Gastrocnemius medialis (tissue), 4 donors: ENCODE data around the gene NCBP2. TPM values are rescaled to one million over a fixed set of nuclear protein-coding genes. Genes with fewer than 3 reads are reported as not detected.

Experiments
- ATAC-seq, 2 donors: fragments of 150-250 bp; one replicate each; pipeline ENCODE4 v1.9.1; 2016
- DNase-seq, 2 donors: peaks; one replicate each; pipeline ENCODE4 v3.0.0-alpha.2; 2019
- H3K27ac ChIP-seq, 4 donors: fragments of 200-600 bp; sonication (generic); 1 replicate in 1 of 4; 2 replicates in 3 of 4; pipeline ENCODE4 v1.5.1; 2016 to 2018; ENCODE audit warnings: mild to moderate bottlenecking in 2 of 4, moderate library complexity in 1 of 4
- H3K27me3 ChIP-seq, 3 donors: fragments of 200-600 bp; sonication (generic) in 2 of 3; 1 replicate in 1 of 3; 2 replicates in 2 of 3; pipeline versions ENCODE4 v1.5.1 to v1.6.0; 2016 to 2019; ENCODE audit warnings: mild to moderate bottlenecking in 1 of 3, moderate library complexity in 1 of 3
- H3K36me3 ChIP-seq, 2 donors: fragments of 200-600 bp; sonication (generic) in 1 of 2; one replicate each; pipeline ENCODE4 v1.5.1; 2017 to 2018
- H3K4me1 ChIP-seq, 2 donors: fragments of 200-600 bp; sonication (generic) in 1 of 2; one replicate each; pipeline ENCODE4 v1.5.1; 2016 to 2017; ENCODE audit warnings: mild to moderate bottlenecking in 2 of 2
- H3K4me3 ChIP-seq, 4 donors: fragments of 200-600 bp; sonication (generic) in 3 of 4; 1 replicate in 1 of 4; 2 replicates in 3 of 4; pipeline ENCODE4 v1.5.1; 2016 to 2019; ENCODE audit warnings: mild to moderate bottlenecking in 2 of 4
- H3K9me3 ChIP-seq, 3 donors: fragments of 200-600 bp; sonication (generic) in 2 of 3; 1 replicate in 1 of 3; 2 replicates in 2 of 3; pipeline ENCODE4 v1.5.1; 2016 to 2019
- POLR2A ChIP-seq, 2 donors: fragments of 450-650 bp; IDR thresholded peaks; one replicate each; pipeline ENCODE4 v1.6.1; 2017; ENCODE audit warnings: antibody characterized with exemption in 2 of 2, mild to moderate bottlenecking in 2 of 2, moderate library complexity in 2 of 2
- in situ Hi-C, 4 donors: fragments of 200-750 bp; cut with MboI; loops; one replicate each; pipeline versions ENCODE4 v1.15.0 to v1.8.0; 2017; ENCODE audit warnings: low sequenced_read_pairs in 4 of 4
- intact Hi-C: fragments of 100-400 bp; cut with DNase I; formaldehyde crosslinking; loops from one replicate; pipeline ENCODE4 v1.15.1; 2023; ENCODE audit warnings: low total_unique reads
- total RNA-seq, 4 donors: library from RNA; depleted of rRNA; stranded (reverse); fragments of >200 nt; gene quantifications; one replicate each; pipeline versions ENCODE4 v1.1.0 to v1.2.3, GENCODE V29; 2016
- TF ChIP-seq, protein P1 (sequence below), 5 experiments: fragments of 450-650 bp in 3 of 5; fragments of 200-600 bp in 2 of 5; sonication (generic) in 2 of 5; IDR thresholded peaks in 4 of 5; conservative IDR thresholded peaks in 1 of 5; 1 replicate in 4 of 5; 2 replicates in 1 of 5; pipeline ENCODE4 v1.5.1; 2016 to 2019; ENCODE audit warnings: antibody characterized with exemption in 5 of 5, mild to moderate bottlenecking in 3 of 5, moderate library complexity in 3 of 5

NCBP2 gene
- total RNA-seq, 4 donors from 2014 or later: 23.4 to 29.9 (median 27.5) TPM

DNA sequence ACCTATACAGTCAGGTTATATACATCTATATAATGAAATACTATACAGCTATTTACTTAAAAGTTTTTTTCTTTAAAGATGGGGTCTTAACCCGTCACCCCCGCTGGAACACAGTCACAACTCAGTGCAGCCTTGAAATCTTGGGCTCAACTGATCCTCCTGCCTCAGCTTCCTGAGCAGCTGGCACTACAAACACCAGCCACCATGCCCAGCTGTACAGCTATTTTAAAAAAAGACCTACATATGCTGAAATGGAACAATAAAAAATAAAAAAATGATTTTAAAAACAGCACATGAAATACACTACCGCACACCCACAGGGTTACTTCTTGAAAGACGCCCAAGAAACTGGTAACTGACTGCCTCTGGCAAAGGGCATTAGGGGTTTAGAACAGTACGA is 3.8 kb downstream of the NCBP2 start:
- H3K4me1 ChIP-seq: peaks cover 19 to 23% of the 10 kb centered on the region in 2 donors
- H3K36me3 ChIP-seq: peaks cover 0 to 58% of the 10 kb centered on the region in 2 donors
- H3K4me3 ChIP-seq: no peak overlapping the region
- intact Hi-C loops (no loop called here), in situ Hi-C loops (loop anchor here in 1 of 4 donors (25.0 kb wide), 1 partner anchor 376 kb away; the partner anchor contains the start of genes FBXO45 and WDR53)
- no peaks in the 10 kb centered on the region for H3K9me3 ChIP-seq
- no peak for TF ChIP-seq POLR2A (IDR thresholded peaks at IDR 0.05)
- TF ChIP-seq, protein P1, sequence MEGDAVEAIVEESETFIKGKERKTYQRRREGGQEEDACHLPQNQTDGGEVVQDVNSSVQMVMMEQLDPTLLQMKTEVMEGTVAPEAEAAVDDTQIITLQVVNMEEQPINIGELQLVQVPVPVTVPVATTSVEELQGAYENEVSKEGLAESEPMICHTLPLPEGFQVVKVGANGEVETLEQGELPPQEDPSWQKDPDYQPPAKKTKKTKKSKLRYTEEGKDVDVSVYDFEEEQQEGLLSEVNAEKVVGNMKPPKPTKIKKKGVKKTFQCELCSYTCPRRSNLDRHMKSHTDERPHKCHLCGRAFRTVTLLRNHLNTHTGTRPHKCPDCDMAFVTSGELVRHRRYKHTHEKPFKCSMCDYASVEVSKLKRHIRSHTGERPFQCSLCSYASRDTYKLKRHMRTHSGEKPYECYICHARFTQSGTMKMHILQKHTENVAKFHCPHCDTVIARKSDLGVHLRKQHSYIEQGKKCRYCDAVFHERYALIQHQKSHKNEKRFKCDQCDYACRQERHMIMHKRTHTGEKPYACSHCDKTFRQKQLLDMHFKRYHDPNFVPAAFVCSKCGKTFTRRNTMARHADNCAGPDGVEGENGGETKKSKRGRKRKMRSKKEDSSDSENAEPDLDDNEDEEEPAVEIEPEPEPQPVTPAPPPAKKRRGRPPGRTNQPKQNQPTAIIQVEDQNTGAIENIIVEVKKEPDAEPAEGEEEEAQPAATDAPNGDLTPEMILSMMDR (IDR thresholded peaks at IDR 0.05 in 4 of 5, conservative IDR thresholded peaks at IDR 0.05 in 1 of 5): no peak
- ATAC-seq: no peak
- DNase-seq: no peak
- peak overlapping the region in 1 of 4 donors; percentile 41 for H3K27ac ChIP-seq
- no peaks in the 10 kb centered on the region for H3K27me3 ChIP-seq

DNA sequence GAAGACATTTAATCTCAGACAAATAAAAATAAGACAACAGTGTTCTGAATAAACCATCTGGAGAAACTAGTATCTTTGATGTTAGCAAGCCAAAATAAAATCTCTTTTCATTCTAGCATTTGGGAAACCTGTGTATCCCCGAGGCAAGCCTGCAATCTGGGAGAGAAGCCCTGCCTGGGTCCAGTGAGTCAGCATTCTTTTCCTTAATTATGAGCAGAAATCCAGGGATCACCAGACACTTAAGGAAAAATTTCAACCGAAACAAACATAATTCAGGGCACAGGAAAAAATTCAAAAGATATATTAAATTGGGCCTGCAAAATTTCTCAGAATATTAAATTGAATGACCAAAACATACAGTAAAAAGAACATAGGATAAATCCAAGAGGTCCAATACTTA is 4.2 kb downstream of the NCBP2 start:
- Histone ChIP-seq H3K36me3 (peaks cover 0 to 62% of the 10 kb centered on the region in 2 donors), H3K9me3 (no peaks in the 10 kb centered on the region), H3K4me1 (peaks cover 15 to 19% of the 10 kb centered on the region in 2 donors), H3K4me3 (no peak overlapping the region), H3K27me3 (no peaks in the 10 kb centered on the region), H3K27ac (peak overlapping the region in 1 of 4 donors; percentile 41)
- no peak for ATAC-seq
- in situ Hi-C loops (loop anchor here in 1 of 4 donors (25.0 kb wide), 1 partner anchor 376 kb away; the partner anchor contains the start of genes FBXO45 and WDR53), intact Hi-C loops (no loop called here)
- TF ChIP-seq POLR2A (IDR thresholded peaks at IDR 0.05): no peak
- TF ChIP-seq, protein P1 (IDR thresholded peaks at IDR 0.05 in 4 of 5, conservative IDR thresholded peaks at IDR 0.05 in 1 of 5): no peak
- no peak for DNase-seq

GRCh38 chr3:196936288-196936687 is 6.0 kb downstream of the NCBP2 start:
- H3K4me3 ChIP-seq: no peak overlapping the region
- H3K9me3 ChIP-seq: no peaks in the 10 kb centered on the region
- DNase-seq: no peak
- intact Hi-C loops: no loop called here
- H3K27ac ChIP-seq: no peak overlapping the region
- in situ Hi-C loops: loop anchor here in 1 of 4 donors (25.0 kb wide), 1 partner anchor 374 kb away; the partner anchor contains the start of genes FBXO45 and WDR53
- no peak for ATAC-seq
- peaks cover 0 to 79% of the 10 kb centered on the region in 2 donors for H3K36me3 ChIP-seq
- no peaks in the 10 kb centered on the region for H3K27me3 ChIP-seq
- no peak for TF ChIP-seq POLR2A (IDR thresholded peaks at IDR 0.05)
- TF ChIP-seq, protein P1 (IDR thresholded peaks at IDR 0.05 in 4 of 5, conservative IDR thresholded peaks at IDR 0.05 in 1 of 5): no peak
- peaks cover 14 to 15% of the 10 kb centered on the region in 2 donors for H3K4me1 ChIP-seq

GRCh38 chr3:196932600-196932999 is 9.7 kb downstream of the NCBP2 start:
- intact Hi-C loops: no loop called here
- H3K4me1 ChIP-seq: no peaks in the 10 kb centered on the region
- H3K27me3 ChIP-seq: no peaks in the 10 kb centered on the region
- TF ChIP-seq, protein P1 (IDR thresholded peaks at IDR 0.05 in 4 of 5, conservative IDR thresholded peaks at IDR 0.05 in 1 of 5): no peak
- no peak for TF ChIP-seq POLR2A (IDR thresholded peaks at IDR 0.05)
- peaks cover 0 to 85% of the 10 kb centered on the region in 2 donors for H3K36me3 ChIP-seq
- DNase-seq (no peak), ATAC-seq (peak in 1 of 2 donors; percentile 22)
- H3K4me3 ChIP-seq: no peak overlapping the region
- H3K27ac ChIP-seq: peak overlapping the region in 2 of 4 donors; percentile 18 to 38
- in situ Hi-C loops: loop anchor here in 1 of 4 donors (25.0 kb wide), 1 partner anchor 370 kb away; the partner anchor contains the start of genes FBXO45 and WDR53
- H3K9me3 ChIP-seq: no peaks in the 10 kb centered on the region
